ENCODE data around the gene PIGU.

DNA sequence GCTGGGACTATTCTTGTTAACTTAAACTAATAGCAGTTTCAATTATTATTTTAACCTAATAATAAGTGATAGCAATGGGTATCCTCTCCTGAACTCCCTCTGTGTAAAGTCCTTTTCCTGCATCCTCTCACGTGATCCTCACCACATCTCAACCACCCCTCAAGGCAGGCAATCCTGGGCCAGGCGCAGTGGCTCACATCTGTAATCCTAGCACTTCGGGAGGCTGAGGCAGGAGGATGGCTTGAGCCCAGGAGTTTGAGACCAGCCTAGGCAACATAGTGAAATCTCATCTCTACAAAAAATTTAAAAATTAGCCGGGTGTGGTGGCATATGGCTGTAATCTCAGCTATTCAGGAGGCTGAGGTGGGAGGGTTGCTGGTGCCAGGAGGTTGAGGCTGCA, 94.7 kb downstream of the PIGU start:
- TF ChIP-seq, protein P1, sequence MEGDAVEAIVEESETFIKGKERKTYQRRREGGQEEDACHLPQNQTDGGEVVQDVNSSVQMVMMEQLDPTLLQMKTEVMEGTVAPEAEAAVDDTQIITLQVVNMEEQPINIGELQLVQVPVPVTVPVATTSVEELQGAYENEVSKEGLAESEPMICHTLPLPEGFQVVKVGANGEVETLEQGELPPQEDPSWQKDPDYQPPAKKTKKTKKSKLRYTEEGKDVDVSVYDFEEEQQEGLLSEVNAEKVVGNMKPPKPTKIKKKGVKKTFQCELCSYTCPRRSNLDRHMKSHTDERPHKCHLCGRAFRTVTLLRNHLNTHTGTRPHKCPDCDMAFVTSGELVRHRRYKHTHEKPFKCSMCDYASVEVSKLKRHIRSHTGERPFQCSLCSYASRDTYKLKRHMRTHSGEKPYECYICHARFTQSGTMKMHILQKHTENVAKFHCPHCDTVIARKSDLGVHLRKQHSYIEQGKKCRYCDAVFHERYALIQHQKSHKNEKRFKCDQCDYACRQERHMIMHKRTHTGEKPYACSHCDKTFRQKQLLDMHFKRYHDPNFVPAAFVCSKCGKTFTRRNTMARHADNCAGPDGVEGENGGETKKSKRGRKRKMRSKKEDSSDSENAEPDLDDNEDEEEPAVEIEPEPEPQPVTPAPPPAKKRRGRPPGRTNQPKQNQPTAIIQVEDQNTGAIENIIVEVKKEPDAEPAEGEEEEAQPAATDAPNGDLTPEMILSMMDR (IDR thresholded peaks at IDR 0.05 in 2 of 3, conservative IDR thresholded peaks at IDR 0.05 in 1 of 3; ENCODE audit: borderline replicate concordance in 1 of 3, insufficient read depth in 1 of 3, low read depth in 2 of 3, low read length in 2 of 3), result no peak
- TF ChIP-seq RAD21 (IDR thresholded peaks at IDR 0.05; ENCODE audit: low read depth), result no peak
- no peak for TF ChIP-seq YY1 (IDR thresholded peaks at IDR 0.05; ENCODE audit: extremely low read depth, insufficient replicate concordance, low read depth, low read length)
- no peak for TF ChIP-seq EZH2phosphoT487 (IDR thresholded peaks at IDR 0.05; ENCODE audit: borderline replicate concordance)
- TF ChIP-seq ZBTB33 (IDR thresholded peaks at IDR 0.05; ENCODE audit: extremely low read depth, insufficient replicate concordance, low read length), result no peak
- TF ChIP-seq POLR2A (IDR thresholded peaks at IDR 0.05; ENCODE audit: borderline replicate concordance, extremely low read depth, insufficient read depth, insufficient read length), result no peak
- TF ChIP-seq, protein P2, sequence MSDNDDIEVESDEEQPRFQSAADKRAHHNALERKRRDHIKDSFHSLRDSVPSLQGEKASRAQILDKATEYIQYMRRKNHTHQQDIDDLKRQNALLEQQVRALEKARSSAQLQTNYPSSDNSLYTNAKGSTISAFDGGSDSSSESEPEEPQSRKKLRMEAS (IDR thresholded peaks at IDR 0.05), result no peak
- TF ChIP-seq, protein P3, sequence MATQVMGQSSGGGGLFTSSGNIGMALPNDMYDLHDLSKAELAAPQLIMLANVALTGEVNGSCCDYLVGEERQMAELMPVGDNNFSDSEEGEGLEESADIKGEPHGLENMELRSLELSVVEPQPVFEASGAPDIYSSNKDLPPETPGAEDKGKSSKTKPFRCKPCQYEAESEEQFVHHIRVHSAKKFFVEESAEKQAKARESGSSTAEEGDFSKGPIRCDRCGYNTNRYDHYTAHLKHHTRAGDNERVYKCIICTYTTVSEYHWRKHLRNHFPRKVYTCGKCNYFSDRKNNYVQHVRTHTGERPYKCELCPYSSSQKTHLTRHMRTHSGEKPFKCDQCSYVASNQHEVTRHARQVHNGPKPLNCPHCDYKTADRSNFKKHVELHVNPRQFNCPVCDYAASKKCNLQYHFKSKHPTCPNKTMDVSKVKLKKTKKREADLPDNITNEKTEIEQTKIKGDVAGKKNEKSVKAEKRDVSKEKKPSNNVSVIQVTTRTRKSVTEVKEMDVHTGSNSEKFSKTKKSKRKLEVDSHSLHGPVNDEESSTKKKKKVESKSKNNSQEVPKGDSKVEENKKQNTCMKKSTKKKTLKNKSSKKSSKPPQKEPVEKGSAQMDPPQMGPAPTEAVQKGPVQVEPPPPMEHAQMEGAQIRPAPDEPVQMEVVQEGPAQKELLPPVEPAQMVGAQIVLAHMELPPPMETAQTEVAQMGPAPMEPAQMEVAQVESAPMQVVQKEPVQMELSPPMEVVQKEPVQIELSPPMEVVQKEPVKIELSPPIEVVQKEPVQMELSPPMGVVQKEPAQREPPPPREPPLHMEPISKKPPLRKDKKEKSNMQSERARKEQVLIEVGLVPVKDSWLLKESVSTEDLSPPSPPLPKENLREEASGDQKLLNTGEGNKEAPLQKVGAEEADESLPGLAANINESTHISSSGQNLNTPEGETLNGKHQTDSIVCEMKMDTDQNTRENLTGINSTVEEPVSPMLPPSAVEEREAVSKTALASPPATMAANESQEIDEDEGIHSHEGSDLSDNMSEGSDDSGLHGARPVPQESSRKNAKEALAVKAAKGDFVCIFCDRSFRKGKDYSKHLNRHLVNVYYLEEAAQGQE (IDR thresholded peaks at IDR 0.05; ENCODE audit: low read depth), result no peak
- TF ChIP-seq EGR1 (IDR thresholded peaks at IDR 0.05; ENCODE audit: low read depth), result no peak
- no peak for TF ChIP-seq POLR2AphosphoS5 (IDR thresholded peaks at IDR 0.05; ENCODE audit: low read depth, low read length)
- TF ChIP-seq EZH2 (IDR thresholded peaks at IDR 0.05), result no peak
- TF ChIP-seq SIN3A (IDR thresholded peaks at IDR 0.05; ENCODE audit: low read depth), result no peak
- TF ChIP-seq ZFX (IDR thresholded peaks at IDR 0.05), result no peak
- TF ChIP-seq CBX3 (IDR thresholded peaks at IDR 0.05; ENCODE audit: low read depth), result no peak
